SH-SY5Y (cell line): ENCODE results near the gene RPS6KL1.

Source experiments
- GATA2 ChIP-seq: IDR thresholded peaks from 2 replicates; pipeline ENCODE4 v1.6.1; 2011; ENCODE audit warnings: mild to moderate bottlenecking, low read depth, low read length
- GATA3 ChIP-seq: IDR thresholded peaks from 2 replicates; pipeline ENCODE4 v1.6.1; 2011; ENCODE audit warnings: low read depth, mild to moderate bottlenecking, low read length, moderate library complexity

GRCh38 chr14:74891870-74892269, 31.2 kb downstream of the RPS6KL1 start:
- TF ChIP-seq GATA2 (no peak), GATA3 (no peak)
